Astrocyte (in vitro differentiated cells and primary cell): ENCODE measurements around the gene TNP2. TPM values are rescaled to one million over a fixed set of nuclear protein-coding genes. Genes with fewer than 3 reads are reported as not detected.

Source experiments
- DNase-seq: peaks from one replicate; pipeline ENCODE4 v3.0.0-alpha.2; 2010; ENCODE audit warnings: low read depth
- FAIRE-seq: peaks from 2 replicates; lab custom pipeline; 2011; peaks lifted over from hg19 to GRCh38; lab: Jason Lieb, UNC
- H2AFZ ChIP-seq: 2 replicates; pipeline ENCODE4 v1.6.0; 2012; ENCODE audit warnings: low read depth, low read length, inconsistent platforms
- H3K27ac ChIP-seq: 2 replicates; pipeline ENCODE4 v1.5.1; 2011; ENCODE audit warnings: low read depth, low read length, inconsistent platforms
- H3K27me3 ChIP-seq: 2 replicates; pipeline ENCODE4 v1.6.0; 2011; ENCODE audit warnings: low read length, inconsistent platforms; ENCODE audit not compliant: insufficient read depth
- H3K36me3 ChIP-seq: 2 replicates; pipeline ENCODE4 v1.5.1; 2011; ENCODE audit warnings: low read length, inconsistent platforms; ENCODE audit not compliant: insufficient read depth
- H3K4me1 ChIP-seq: 2 replicates; pipeline ENCODE4 v1.5.1; 2011; ENCODE audit warnings: low read length, inconsistent platforms; ENCODE audit not compliant: insufficient read depth
- H3K4me2 ChIP-seq: 2 replicates; pipeline ENCODE4 v1.6.0; 2012; ENCODE audit warnings: low read length, inconsistent platforms
- H3K4me3 ChIP-seq: 2 replicates; pipeline ENCODE4 v1.5.1; 2011; ENCODE audit warnings: low read depth, mild to moderate bottlenecking, low read length, inconsistent platforms; ENCODE audit not compliant: insufficient read depth
- H3K79me2 ChIP-seq: 2 replicates; pipeline ENCODE4 v1.6.0; 2012; ENCODE audit warnings: mild to moderate bottlenecking, low read length, inconsistent platforms; ENCODE audit not compliant: insufficient read depth
- H3K9ac ChIP-seq: 2 replicates; pipeline ENCODE4 v1.6.0; 2012; ENCODE audit warnings: mild to moderate bottlenecking, low read length, inconsistent platforms
- H3K9me3 ChIP-seq: 2 replicates; pipeline ENCODE4 v1.5.1; 2012; ENCODE audit warnings: low read depth, mild to moderate bottlenecking, low read length, inconsistent platforms; ENCODE audit not compliant: insufficient read depth
- H4K20me1 ChIP-seq: 2 replicates; pipeline ENCODE4 v1.6.0; 2012; ENCODE audit warnings: low read length, inconsistent platforms; ENCODE audit not compliant: insufficient read depth
- H3K27ac Mint-ChIP-seq: one replicate; pipeline ENCODE4 v1.8.0; 2021; ENCODE audit warnings: mild to moderate bottlenecking, mixed read lengths; ENCODE audit not compliant: unreplicated experiment
- H3K27me3 Mint-ChIP-seq: one replicate; pipeline ENCODE4 v1.8.0; 2021; ENCODE audit warnings: low read depth, mixed read lengths; ENCODE audit not compliant: unreplicated experiment
- H3K36me3 Mint-ChIP-seq: one replicate; pipeline ENCODE4 v1.8.0; 2021; ENCODE audit warnings: low read depth, mixed read lengths; ENCODE audit not compliant: unreplicated experiment
- H3K4me1 Mint-ChIP-seq: one replicate; pipeline ENCODE4 v1.8.0; 2021; ENCODE audit warnings: low read depth, mixed read lengths; ENCODE audit not compliant: unreplicated experiment
- H3K4me3 Mint-ChIP-seq: one replicate; pipeline ENCODE4 v1.8.0; 2021; ENCODE audit warnings: mild to moderate bottlenecking, moderate library complexity, mixed read lengths; ENCODE audit not compliant: unreplicated experiment
- H3K9me3 Mint-ChIP-seq: one replicate; pipeline ENCODE4 v1.8.0; 2021; ENCODE audit warnings: mild to moderate bottlenecking, mixed read lengths; ENCODE audit not compliant: unreplicated experiment
- EZH2 ChIP-seq: IDR thresholded peaks from 2 replicates; pipeline ENCODE4 v1.6.1; 2012; ENCODE audit warnings: mild to moderate bottlenecking, low read length, inconsistent platforms; ENCODE audit not compliant: insufficient read depth
- total RNA-seq: library from RNA; stranded (reverse); gene quantifications from 2 replicates; pipeline ENCODE4 v1.2.1, GENCODE V29; 2021
- TF ChIP-seq, protein P1 (sequence below): IDR thresholded peaks from 2 replicates; pipeline ENCODE4 v1.5.1; 2011; ENCODE audit warnings: low read depth, mild to moderate bottlenecking, inconsistent platforms, low read length, moderate library complexity; ENCODE audit not compliant: insufficient read depth

Gene TNP2
- total RNA-seq, 1 donor from 2014 or later, result not detected

DNA sequence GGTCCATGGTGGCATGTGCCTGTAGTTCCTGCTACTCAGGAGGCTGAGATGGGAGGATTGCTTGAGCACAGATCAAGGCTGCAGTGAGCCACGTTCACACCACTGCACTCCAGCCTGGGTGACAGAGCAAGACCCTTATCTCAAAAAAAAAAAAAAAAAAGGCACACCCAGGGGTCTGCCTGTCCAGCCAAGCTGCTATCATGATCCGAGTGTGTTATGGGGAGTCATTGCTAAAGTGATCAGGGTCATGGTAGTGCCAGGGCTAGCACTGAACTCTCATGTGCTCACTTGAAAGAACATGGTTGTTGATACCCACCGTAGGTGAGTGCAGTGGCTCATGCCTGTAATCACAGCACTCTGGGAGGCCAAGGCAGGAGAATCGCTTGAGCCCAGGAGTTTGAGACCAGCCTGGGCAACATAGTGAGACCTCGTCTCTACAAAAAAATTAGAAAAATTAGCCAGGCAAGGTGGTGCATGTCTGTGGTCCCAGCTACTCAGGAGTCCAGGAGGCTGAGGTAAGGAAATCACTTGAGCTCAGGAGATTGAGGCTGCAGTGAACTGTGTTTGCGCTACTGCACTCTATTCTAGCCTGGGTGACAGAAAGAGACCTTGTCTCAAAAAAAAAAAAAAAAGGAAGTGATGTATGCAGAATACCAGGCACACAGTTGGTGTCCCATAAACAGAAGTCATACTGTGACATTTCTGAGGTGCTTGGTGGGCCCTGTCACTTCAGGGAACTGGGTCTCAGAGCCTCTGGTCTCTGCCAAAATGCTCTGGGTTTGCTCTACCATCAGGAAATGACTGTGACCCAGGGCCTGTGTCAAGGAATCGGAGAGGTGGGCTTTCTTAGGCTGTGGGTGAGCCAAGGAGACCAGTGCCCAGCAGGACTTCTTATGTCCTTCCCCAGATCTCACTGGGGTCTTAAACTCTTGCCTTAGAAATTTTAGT, 9.8 kb upstream of the TNP2 start:
- no peak overlapping the region for H2AFZ ChIP-seq
- peaks cover 2% of the 10 kb centered on the region for H3K4me1 Mint-ChIP-seq
- no peak overlapping the region for H3K4me2 ChIP-seq
- H3K27me3 Mint-ChIP-seq, result peaks cover 31% of the 10 kb centered on the region
- H3K9me3 Mint-ChIP-seq, result peaks cover 8% of the 10 kb centered on the region
- peaks cover 8% of the 10 kb centered on the region for H3K27me3 ChIP-seq
- H3K36me3 ChIP-seq, result no peaks in the 10 kb centered on the region
- TF ChIP-seq, protein P1, sequence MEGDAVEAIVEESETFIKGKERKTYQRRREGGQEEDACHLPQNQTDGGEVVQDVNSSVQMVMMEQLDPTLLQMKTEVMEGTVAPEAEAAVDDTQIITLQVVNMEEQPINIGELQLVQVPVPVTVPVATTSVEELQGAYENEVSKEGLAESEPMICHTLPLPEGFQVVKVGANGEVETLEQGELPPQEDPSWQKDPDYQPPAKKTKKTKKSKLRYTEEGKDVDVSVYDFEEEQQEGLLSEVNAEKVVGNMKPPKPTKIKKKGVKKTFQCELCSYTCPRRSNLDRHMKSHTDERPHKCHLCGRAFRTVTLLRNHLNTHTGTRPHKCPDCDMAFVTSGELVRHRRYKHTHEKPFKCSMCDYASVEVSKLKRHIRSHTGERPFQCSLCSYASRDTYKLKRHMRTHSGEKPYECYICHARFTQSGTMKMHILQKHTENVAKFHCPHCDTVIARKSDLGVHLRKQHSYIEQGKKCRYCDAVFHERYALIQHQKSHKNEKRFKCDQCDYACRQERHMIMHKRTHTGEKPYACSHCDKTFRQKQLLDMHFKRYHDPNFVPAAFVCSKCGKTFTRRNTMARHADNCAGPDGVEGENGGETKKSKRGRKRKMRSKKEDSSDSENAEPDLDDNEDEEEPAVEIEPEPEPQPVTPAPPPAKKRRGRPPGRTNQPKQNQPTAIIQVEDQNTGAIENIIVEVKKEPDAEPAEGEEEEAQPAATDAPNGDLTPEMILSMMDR, result no peak
- TF ChIP-seq EZH2, result no peak
- DNase-seq, result no peak
- H3K27ac ChIP-seq, result no peak overlapping the region
- FAIRE-seq, result no peak
- no peak overlapping the region for H3K4me3 Mint-ChIP-seq
- H3K9me3 ChIP-seq, result no peaks in the 10 kb centered on the region
- no peak overlapping the region for H3K27ac Mint-ChIP-seq
- no peak overlapping the region for H3K9ac ChIP-seq
- no peaks in the 10 kb centered on the region for H3K79me2 ChIP-seq
- H4K20me1 ChIP-seq, result no peaks in the 10 kb centered on the region
- peaks cover 2% of the 10 kb centered on the region for H3K36me3 Mint-ChIP-seq
- no peak overlapping the region for H3K4me3 ChIP-seq
- no peaks in the 10 kb centered on the region for H3K4me1 ChIP-seq

DNA sequence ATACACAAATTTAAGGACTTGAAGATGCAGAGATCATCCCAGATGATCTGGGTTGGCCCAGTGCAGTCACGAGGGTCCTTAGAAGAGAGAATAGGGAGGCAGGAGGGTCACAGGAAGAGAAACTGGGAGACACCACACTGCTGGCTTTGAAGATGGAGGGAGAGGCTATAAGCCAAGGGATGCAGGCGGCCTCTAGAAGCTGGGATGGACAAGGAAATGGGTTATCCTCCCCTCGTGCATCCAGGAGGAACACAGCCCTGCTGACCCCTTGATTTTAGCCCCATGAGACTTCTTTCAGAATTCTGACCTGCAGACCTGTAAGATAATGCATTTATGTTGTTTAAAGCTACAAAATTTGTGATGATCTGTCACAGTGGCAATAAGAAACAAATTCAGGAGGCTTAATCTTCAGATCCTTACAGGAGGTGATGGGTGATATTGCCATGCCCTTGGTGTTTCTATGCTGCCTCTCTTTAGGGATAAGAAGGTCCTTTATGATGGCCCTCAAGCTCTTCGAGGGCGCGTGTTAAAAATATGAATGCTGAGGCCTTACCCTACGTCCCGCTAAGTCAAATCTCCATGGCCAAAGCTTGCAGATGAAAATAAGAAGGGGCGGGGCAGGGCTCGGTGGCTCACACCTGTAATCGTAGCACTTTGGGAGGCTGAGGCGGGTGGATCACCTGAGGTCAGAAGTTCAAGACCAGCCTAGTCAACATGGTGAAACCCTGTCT, 8.6 kb upstream of the TNP2 start:
- TF ChIP-seq EZH2, result no peak
- TF ChIP-seq, protein P1, result no peak
- Histone ChIP-seq H3K9ac (no peak overlapping the region), H3K27me3 (peaks cover 2% of the 10 kb centered on the region), H3K4me3 (no peak overlapping the region), H3K9me3 (no peaks in the 10 kb centered on the region), H3K4me1 (no peaks in the 10 kb centered on the region), H3K36me3 (no peaks in the 10 kb centered on the region), H3K27ac (no peak overlapping the region), H3K79me2 (no peaks in the 10 kb centered on the region), H4K20me1 (no peaks in the 10 kb centered on the region), H2AFZ (no peak overlapping the region), H3K4me2 (no peak overlapping the region)
- Mint-ChIP-seq H3K9me3 (peaks cover 7% of the 10 kb centered on the region), H3K4me3 (no peak overlapping the region), H3K27me3 (peaks cover 29% of the 10 kb centered on the region), H3K4me1 (peaks cover 4% of the 10 kb centered on the region), H3K27ac (no peak overlapping the region), H3K36me3 (peaks cover 2% of the 10 kb centered on the region)
- FAIRE-seq (no peak), DNase-seq (no peak)
